Mucosa of stomach (tissue), 1 donor: ENCODE data around the gene CLCNKA.

Source experiments
- H3K27me3 ChIP-seq: one replicate; pipeline ENCODE4 v1.7.0; 2013; ENCODE audit warnings: mild to moderate bottlenecking, low read length; ENCODE audit not compliant: control insufficient read depth, insufficient read depth
- H3K36me3 ChIP-seq: one replicate; pipeline ENCODE4 v1.7.0; 2013; ENCODE audit warnings: low read length; ENCODE audit not compliant: control insufficient read depth, insufficient read depth
- H3K4me1 ChIP-seq: one replicate; pipeline ENCODE4 v1.7.0; 2013; ENCODE audit warnings: mild to moderate bottlenecking, low read length; ENCODE audit not compliant: control insufficient read depth, insufficient read depth
- H3K4me3 ChIP-seq: one replicate; pipeline ENCODE4 v1.7.0; 2013; ENCODE audit warnings: low read length
- H3K9ac ChIP-seq: one replicate; pipeline ENCODE4 v1.7.0; 2013; ENCODE audit warnings: mild to moderate bottlenecking, low read length, moderate library complexity
- H3K9me3 ChIP-seq: one replicate; pipeline ENCODE4 v1.7.0; 2013; ENCODE audit warnings: mild to moderate bottlenecking, low read length, moderate library complexity; ENCODE audit not compliant: control insufficient read depth
- donor health status: Pancreatic carcinoma.

The CLCNKA gene

GRCh38 chr1:16073490-16074119, 51.8 kb downstream of the CLCNKA start, which contains the start of gene FAM131C:
FAM131C (minus strand) TSS chr1:16073651; CDS start chr1:16073442, 209 bp downstream.
- Histone ChIP-seq H3K9me3 (no peaks in the 10 kb centered on the region), H3K27me3 (peaks cover 14% of the 10 kb centered on the region), H3K4me1 (peaks cover 5% of the 10 kb centered on the region), H3K9ac (peak within 1 kb of the TSS; percentile 42), H3K4me3 (no peak within 1 kb of the TSS), H3K36me3 (no peaks in the 10 kb centered on the region)

GRCh38 chr1:16074217-16074616, 52.4 kb downstream of the CLCNKA start:
- no peak overlapping the region for H3K4me3 ChIP-seq

GRCh38 chr1:16075337-16076030, 53.6 kb downstream of the CLCNKA start:
- Histone ChIP-seq H3K27me3 (peaks cover 14% of the 10 kb centered on the region), H3K9ac (no peak overlapping the region), H3K36me3 (no peaks in the 10 kb centered on the region), H3K4me3 (no peak overlapping the region), H3K9me3 (no peaks in the 10 kb centered on the region), H3K4me1 (peaks cover 15% of the 10 kb centered on the region)

More at GRCh38 chr1:16074217-16074616, 52.4 kb downstream of the CLCNKA start:
- H3K27me3 ChIP-seq, result peaks cover 14% of the 10 kb centered on the region
- no peak overlapping the region for H3K9ac ChIP-seq
- peaks cover 9% of the 10 kb centered on the region for H3K4me1 ChIP-seq
- H3K36me3 ChIP-seq, result no peaks in the 10 kb centered on the region
- H3K9me3 ChIP-seq, result no peaks in the 10 kb centered on the region

- no peaks in the 10 kb centered on the region for H3K36me3 ChIP-seq
- H3K27me3 ChIP-seq, result peaks cover 14% of the 10 kb centered on the region
- no peaks in the 10 kb centered on the region for H3K9me3 ChIP-seq
- no peak overlapping the region for H3K4me3 ChIP-seq
- H3K9ac ChIP-seq, result no peak overlapping the region
- H3K4me1 ChIP-seq, result peaks cover 18% of the 10 kb centered on the region
Observed at GRCh38 chr1:16076031-16076864, 54.4 kb downstream of the CLCNKA start.

- no peaks in the 10 kb centered on the region for H3K36me3 ChIP-seq
- H3K4me3 ChIP-seq, result no peak overlapping the region
- peaks cover 19% of the 10 kb centered on the region for H3K4me1 ChIP-seq
- H3K9me3 ChIP-seq, result no peaks in the 10 kb centered on the region
- H3K27me3 ChIP-seq, result peaks cover 14% of the 10 kb centered on the region
- no peak overlapping the region for H3K9ac ChIP-seq
Observed at GRCh38 chr1:16076865-16077238, 55.0 kb downstream of the CLCNKA start.

- Histone ChIP-seq H3K9me3 (no peaks in the 10 kb centered on the region), H3K36me3 (no peaks in the 10 kb centered on the region), H3K4me3 (no peak overlapping the region), H3K27me3 (peaks cover 6% of the 10 kb centered on the region), H3K9ac (no peak overlapping the region), H3K4me1 (peaks cover 25% of the 10 kb centered on the region)
Observed at GRCh38 chr1:16077406-16078245, 55.8 kb downstream of the CLCNKA start.

- Histone ChIP-seq H3K4me1 (peaks cover 34% of the 10 kb centered on the region), H3K27me3 (no peaks in the 10 kb centered on the region), H3K9ac (no peak overlapping the region), H3K4me3 (no peak overlapping the region), H3K9me3 (no peaks in the 10 kb centered on the region), H3K36me3 (no peaks in the 10 kb centered on the region)
Observed at GRCh38 chr1:16078925-16079656, 57.3 kb downstream of the CLCNKA start.

GRCh38 chr1:16080422-16081150, 58.8 kb downstream of the CLCNKA start:
- H3K9ac ChIP-seq, result no peak overlapping the region
- no peak overlapping the region for H3K4me3 ChIP-seq
- H3K27me3 ChIP-seq, result no peaks in the 10 kb centered on the region
- H3K36me3 ChIP-seq, result no peaks in the 10 kb centered on the region
- H3K9me3 ChIP-seq, result no peaks in the 10 kb centered on the region
- H3K4me1 ChIP-seq, result peaks cover 38% of the 10 kb centered on the region

- Histone ChIP-seq H3K9ac (no peak overlapping the region), H3K9me3 (no peaks in the 10 kb centered on the region), H3K27me3 (no peaks in the 10 kb centered on the region), H3K36me3 (no peaks in the 10 kb centered on the region), H3K4me3 (no peak overlapping the region), H3K4me1 (peaks cover 38% of the 10 kb centered on the region)
Observed at GRCh38 chr1:16081636-16082035, 59.8 kb downstream of the CLCNKA start.

GRCh38 chr1:16082283-16083038, 60.6 kb downstream of the CLCNKA start:
- no peaks in the 10 kb centered on the region for H3K36me3 ChIP-seq
- no peaks in the 10 kb centered on the region for H3K9me3 ChIP-seq
- H3K9ac ChIP-seq, result no peak overlapping the region
- H3K4me3 ChIP-seq, result no peak overlapping the region
- no peaks in the 10 kb centered on the region for H3K27me3 ChIP-seq
- peaks cover 38% of the 10 kb centered on the region for H3K4me1 ChIP-seq
